ENCODE measurements around the gene ZNF337.
"Not testable (repeated sequence)": the region's sequence is repeated elsewhere in the genome, so short reads cannot be mapped to it uniquely, and the experiment has no call there.

Gene ZNF337

GRCh38 chr20:25669826-25670422, 26.7 kb downstream of the ZNF337 start:
- POLR2A ChIA-PET: no interaction called here
- CTCF ChIA-PET: interaction anchor here (1.2 kb wide), 1 partner anchor 10 kb away, joined by 4 read pairs; no protein-coding TSS in a partner anchor
- DNase-seq (ENCODE audit: low read depth, low spot score): peak; percentile 58
- no peak for TF ChIP-seq CTCF (IDR thresholded peaks at IDR 0.05; ENCODE audit: insufficient read depth, low read length, missing control alignments)
- no peak overlapping the region for H3K4me3 ChIP-seq (ENCODE audit: low read depth, low read length)

- CTCF ChIA-PET: no interaction called here
- TF ChIP-seq CTCF (IDR thresholded peaks at IDR 0.05; ENCODE audit: insufficient read depth, low read length, missing control alignments): no peak
- no peak for DNase-seq (ENCODE audit: low read depth, low spot score)
- H3K4me3 ChIP-seq (ENCODE audit: low read depth, low read length): no peak overlapping the region
- POLR2A ChIA-PET: no interaction called here
These were observed 28.2 kb downstream of the ZNF337 start for GRCh38 chr20:25668446-25668845.

GRCh38 chr20:25659999-25660398, 36.7 kb downstream of the ZNF337 start:
- no peak for TF ChIP-seq CTCF (IDR thresholded peaks at IDR 0.05; ENCODE audit: insufficient read depth, low read length, missing control alignments)
- ChIA-PET CTCF (interaction anchor here (1.0 kb wide), 1 partner anchor 10 kb away, joined by 4 read pairs; no protein-coding TSS in a partner anchor), POLR2A (no interaction called here)
- no peak overlapping the region for H3K4me3 ChIP-seq (ENCODE audit: low read depth, low read length)
- DNase-seq (ENCODE audit: low read depth, low spot score): no peak

- no peak for DNase-seq (ENCODE audit: low read depth, low spot score)
- H3K4me3 ChIP-seq (ENCODE audit: low read depth, low read length): no peak overlapping the region
- CTCF ChIA-PET: no interaction called here
- POLR2A ChIA-PET: no interaction called here
- no peak for TF ChIP-seq CTCF (IDR thresholded peaks at IDR 0.05; ENCODE audit: insufficient read depth, low read length, missing control alignments)
These were observed 42.2 kb downstream of the ZNF337 start for GRCh38 chr20:25654487-25654886.

GRCh38 chr20:25652866-25653265, 43.8 kb downstream of the ZNF337 start:
- POLR2A ChIA-PET; DNase-seq (ENCODE audit: low read depth, low spot score); H3K4me3 ChIP-seq (ENCODE audit: low read depth, low read length); CTCF ChIA-PET: not testable (repeated sequence)

- CTCF ChIA-PET: no interaction called here
- POLR2A ChIA-PET: no interaction called here
- no peak for DNase-seq (ENCODE audit: low read depth, low spot score)
- TF ChIP-seq CTCF (IDR thresholded peaks at IDR 0.05; ENCODE audit: insufficient read depth, low read length, missing control alignments): no peak
- no peak overlapping the region for H3K4me3 ChIP-seq (ENCODE audit: low read depth, low read length)
These were observed 51.8 kb downstream of the ZNF337 start for GRCh38 chr20:25644814-25645213.

GRCh38 chr20:25643716-25644115, 52.9 kb downstream of the ZNF337 start:
- CTCF ChIA-PET: no interaction called here
- H3K4me3 ChIP-seq (ENCODE audit: low read depth, low read length): no peak overlapping the region
- POLR2A ChIA-PET: no interaction called here
- no peak for TF ChIP-seq CTCF (IDR thresholded peaks at IDR 0.05; ENCODE audit: insufficient read depth, low read length, missing control alignments)
- DNase-seq (ENCODE audit: low read depth, low spot score): no peak

Data from AG04449 (cell line).